ENCODE data around the gene MYO16.

DNA sequence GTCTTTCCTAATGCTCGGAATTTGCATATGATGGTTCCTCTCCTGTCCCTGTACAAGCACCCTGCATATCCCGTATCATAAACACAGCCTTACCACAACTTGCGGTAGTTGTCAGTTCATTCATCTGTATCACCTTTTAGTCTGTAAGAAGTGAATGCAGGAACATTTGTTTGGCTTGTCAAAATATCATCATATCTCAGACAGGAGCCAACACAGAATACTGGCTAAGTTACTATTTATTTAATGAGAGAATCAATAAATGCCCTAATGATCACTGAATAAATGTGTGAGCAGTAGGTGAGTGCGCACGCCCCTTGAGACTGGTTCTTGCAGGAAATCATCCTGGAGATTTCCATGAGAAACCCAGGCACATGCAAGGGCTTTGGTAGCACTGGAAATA, 182.8 kb downstream of the MYO16 start:
- TF ChIP-seq, protein P1, sequence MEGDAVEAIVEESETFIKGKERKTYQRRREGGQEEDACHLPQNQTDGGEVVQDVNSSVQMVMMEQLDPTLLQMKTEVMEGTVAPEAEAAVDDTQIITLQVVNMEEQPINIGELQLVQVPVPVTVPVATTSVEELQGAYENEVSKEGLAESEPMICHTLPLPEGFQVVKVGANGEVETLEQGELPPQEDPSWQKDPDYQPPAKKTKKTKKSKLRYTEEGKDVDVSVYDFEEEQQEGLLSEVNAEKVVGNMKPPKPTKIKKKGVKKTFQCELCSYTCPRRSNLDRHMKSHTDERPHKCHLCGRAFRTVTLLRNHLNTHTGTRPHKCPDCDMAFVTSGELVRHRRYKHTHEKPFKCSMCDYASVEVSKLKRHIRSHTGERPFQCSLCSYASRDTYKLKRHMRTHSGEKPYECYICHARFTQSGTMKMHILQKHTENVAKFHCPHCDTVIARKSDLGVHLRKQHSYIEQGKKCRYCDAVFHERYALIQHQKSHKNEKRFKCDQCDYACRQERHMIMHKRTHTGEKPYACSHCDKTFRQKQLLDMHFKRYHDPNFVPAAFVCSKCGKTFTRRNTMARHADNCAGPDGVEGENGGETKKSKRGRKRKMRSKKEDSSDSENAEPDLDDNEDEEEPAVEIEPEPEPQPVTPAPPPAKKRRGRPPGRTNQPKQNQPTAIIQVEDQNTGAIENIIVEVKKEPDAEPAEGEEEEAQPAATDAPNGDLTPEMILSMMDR (conservative IDR thresholded peaks at IDR 0.05 in 1 of 2, IDR thresholded peaks at IDR 0.05 in 1 of 2; ENCODE audit: low read depth in 1 of 2, low read length in 2 of 2) = no peak
- no peak for TF ChIP-seq EZH2 (IDR thresholded peaks at IDR 0.05; ENCODE audit: low read length, missing control alignments)
